ENCODE data around the gene TMEM94.

The TMEM94 gene

GRCh38 chr17:75498726-75499213 lies 42.3 kb downstream of the TMEM94 start:
- no peak for DNase-seq

GRCh38 chr17:75499313-75500022 lies 43.0 kb downstream of the TMEM94 start:
- no peak for DNase-seq

- no peak for DNase-seq
These were observed 44.2 kb downstream of the TMEM94 start for GRCh38 chr17:75500419-75501216.

DNA sequence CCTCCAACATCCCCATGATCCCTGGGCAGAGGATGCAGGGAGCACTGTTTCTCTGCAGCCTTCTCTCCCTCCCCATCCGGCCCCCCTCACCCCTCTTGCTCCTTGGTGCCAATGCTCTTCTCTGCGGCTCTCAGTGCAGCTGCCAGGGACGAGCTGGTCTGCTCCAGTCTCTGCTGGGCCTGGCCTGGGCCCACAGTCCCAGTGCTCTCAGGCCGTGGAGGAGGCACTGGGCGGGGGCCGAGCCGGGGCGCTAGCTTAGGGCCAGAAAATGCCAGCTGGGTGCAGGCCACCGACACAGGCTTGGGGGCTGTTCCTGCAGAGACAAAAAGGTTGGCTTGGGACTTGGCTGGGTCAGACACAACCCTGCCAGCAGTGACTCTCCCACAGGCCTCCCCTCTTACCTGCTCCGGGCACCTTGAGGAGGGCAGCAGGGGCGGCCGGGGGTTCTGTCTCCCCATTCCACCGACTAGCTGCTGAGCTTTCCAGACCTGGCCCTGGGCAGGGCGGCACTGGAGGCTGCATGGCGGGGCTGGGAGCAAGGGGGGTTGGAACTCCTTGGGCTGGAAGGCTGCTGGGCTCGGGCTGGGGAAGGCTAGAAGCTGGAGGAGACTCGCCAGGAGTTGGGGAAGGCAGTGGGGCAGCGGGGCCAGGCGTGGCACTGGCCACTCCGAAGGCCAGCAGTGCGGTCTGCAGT lies 45.1 kb downstream of the TMEM94 start:
- no peak for DNase-seq

- DNase-seq, result no peak
These were observed 45.8 kb downstream of the TMEM94 start for GRCh38 chr17:75502072-75502720.

- no peak for DNase-seq
These were observed 46.4 kb downstream of the TMEM94 start for GRCh38 chr17:75502721-75503329.

DNA sequence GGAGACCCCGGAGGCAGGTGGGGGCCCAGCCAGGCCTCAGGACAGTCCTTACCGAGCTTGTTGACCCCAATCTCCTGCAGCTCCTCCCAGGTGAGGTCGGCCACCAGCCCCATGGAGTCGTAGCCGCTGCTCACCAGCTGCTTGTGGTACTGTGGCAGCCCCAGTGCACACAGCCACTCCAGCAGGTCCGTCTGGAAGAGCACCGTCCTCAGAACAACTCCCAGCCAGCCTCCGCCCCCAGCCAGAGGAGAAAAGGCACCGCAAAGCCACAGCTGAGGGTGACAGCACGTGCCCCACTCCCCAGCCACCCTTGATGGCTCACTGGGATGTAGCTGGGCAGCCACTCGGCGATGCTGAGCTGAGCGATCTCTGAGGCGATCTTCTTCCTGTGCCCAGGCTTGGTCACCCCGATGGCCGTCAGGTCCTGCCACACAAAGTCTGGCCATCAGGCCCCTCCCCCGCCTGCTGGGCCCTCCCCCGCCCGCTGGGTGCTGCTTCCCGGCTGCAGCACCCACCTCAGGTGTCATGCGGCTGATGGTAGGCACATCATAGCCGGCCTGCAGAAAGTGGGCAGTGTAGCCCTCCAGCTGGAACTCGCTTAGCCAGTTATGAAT lies 47.0 kb downstream of the TMEM94 start:
- no peak for DNase-seq

GRCh38 chr17:75503976-75504346 lies 47.5 kb downstream of the TMEM94 start:
- DNase-seq, result no peak

GRCh38 chr17:75504347-75505151 lies 48.1 kb downstream of the TMEM94 start:
- DNase-seq, result no peak

DNA sequence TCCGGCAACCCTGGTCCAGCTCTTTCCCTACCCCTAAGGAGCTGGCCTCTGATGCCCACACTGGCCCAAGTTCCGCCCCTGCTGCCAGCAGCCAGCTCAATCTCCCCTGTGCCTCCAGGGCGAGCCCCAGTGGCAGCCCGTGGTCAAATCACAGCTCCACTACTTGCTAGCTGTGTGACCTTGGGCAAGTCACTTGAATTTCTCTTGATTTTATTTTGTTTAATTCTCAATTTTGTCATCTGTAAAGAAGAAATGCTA lies 48.6 kb downstream of the TMEM94 start:
- DNase-seq, result no peak

DNA sequence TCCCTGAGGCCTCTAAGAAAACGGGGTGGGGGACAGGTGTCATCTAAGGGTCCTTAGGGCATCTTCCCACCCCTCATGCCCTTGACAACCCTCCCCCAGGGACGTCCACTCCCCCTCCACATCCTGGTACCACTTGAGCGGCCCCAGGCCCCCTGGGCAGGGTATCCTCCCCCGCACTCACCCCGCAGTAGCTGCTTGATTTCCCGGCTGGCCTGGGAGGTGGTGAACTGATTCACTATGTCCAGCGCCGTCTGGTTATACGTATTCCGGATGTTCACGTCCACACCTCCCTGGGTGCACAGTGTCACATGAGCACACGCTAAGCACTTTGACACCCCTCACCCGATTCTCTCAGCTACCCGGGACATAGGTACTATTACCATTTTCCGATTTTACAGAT lies 49.2 kb downstream of the TMEM94 start:
- DNase-seq, result no peak

- no peak for DNase-seq
These were observed 49.7 kb downstream of the TMEM94 start for GRCh38 chr17:75506134-75506533.

- DNase-seq, result no peak
These were observed 50.5 kb downstream of the TMEM94 start for GRCh38 chr17:75506888-75507287.

- DNase-seq, result peak; percentile 34
These were observed 51.6 kb downstream of the TMEM94 start for GRCh38 chr17:75507733-75508719.

DNA sequence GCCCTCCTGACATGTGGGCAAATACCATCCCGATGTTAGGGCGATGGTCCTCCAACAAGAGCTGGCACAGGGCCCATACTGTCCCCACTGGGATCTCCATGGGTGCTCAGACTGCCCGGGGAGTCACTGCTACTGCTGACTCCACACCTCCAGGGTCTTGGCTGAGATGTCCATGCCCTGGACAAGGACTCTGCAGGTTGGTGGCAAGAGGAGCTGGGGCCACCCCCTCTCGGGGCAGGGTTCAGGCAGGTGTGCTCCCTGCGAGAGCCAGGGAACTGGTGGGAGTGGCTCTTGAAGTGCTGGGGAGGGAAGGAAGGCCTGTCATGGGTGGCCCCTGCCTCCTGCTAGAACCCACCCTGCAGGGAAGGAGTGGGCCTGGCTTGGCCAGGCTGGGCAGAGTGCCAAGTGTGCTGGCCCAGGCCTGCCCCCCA lies 52.5 kb downstream of the TMEM94 start:
- DNase-seq, result peak; percentile 20

DNA sequence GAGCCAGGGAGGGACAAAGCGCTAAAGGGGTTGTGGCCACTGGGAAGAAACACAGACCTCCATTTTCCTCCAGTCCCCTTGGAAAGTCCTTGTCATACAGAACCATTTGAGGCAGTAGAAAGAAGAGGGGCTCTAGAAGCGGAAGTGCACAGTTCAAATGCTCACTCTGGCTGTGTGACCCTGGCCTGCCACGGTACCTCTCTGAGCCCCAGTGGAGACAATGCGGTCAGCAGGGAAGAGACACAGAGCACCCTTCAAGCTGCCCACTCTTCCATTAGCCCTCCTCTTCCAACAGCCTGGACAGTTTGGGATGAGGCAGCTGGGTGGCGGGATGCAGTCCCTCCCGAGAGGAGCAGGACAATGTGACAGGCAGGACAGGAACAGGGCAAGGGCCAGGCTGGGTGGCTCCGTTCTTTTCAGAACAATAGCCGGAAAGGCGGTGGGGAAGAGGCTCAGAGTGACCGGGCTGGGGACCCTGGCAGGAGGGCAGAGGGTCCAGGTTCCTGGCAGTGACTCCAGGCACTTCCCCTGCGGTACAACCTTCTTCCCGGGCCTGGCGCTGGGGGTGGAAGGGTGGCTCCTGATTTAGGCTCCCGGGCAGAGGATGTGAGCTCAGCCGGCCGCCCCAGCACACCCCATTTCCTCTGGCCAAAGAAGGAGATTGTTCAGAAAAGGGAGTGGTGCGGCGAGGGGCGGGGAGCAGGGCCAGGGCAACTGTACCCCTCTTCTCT lies 53.3 kb downstream of the TMEM94 start:
- DNase-seq, result peak; percentile 44

DNA sequence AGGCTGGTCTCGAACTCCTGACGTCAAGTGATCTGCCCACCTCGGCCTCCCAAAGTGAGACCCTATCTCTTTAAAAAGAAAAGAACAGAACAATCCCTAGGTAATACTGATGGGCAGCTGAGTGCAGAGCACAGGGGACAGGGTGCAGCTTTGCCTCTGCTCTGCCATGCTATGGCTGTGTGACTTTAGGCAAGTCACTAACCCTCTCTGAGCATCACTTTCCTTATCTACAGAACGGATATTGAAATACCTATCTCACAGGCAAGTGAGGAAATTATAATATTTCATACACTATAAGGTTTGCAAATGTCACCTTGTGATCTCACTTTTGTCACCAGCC lies 54.8 kb downstream of the TMEM94 start:
- no peak for DNase-seq

- DNase-seq, result peak; percentile 40
These were observed 55.5 kb downstream of the TMEM94 start for GRCh38 chr17:75511610-75512575.
